Ascending aorta (tissue), 2 donors: ENCODE measurements around the gene S1PR3. TPM values are rescaled to one million over a fixed set of nuclear protein-coding genes. Genes with fewer than 3 reads are reported as not detected.
A peak's percentile ranks its signal among the peaks of the same experiment; 100 is the strongest.

ENCODE experiments used
- DNase-seq, 2 donors: peaks; one replicate each; pipeline ENCODE4 v3.0.0-alpha.2; 2019; ENCODE audit warnings: low spot score in 2 of 2
- H3K27ac ChIP-seq, 2 donors: fragments of 200-600 bp; sonication (generic); one replicate each; pipeline ENCODE4 v1.5.1; 2016 to 2017; ENCODE audit warnings: mild to moderate bottlenecking in 1 of 2
- H3K27me3 ChIP-seq: fragments of 200-600 bp; sonication (generic); one replicate; pipeline ENCODE4 v1.5.1; 2017
- H3K36me3 ChIP-seq, 2 donors: fragments of 200-600 bp; sonication (generic); one replicate each; pipeline ENCODE4 v1.5.1; 2016
- H3K4me1 ChIP-seq, 2 donors: fragments of 200-600 bp; sonication (generic); one replicate each; pipeline ENCODE4 v1.5.1; 2016 to 2017; ENCODE audit warnings: mild to moderate bottlenecking in 1 of 2
- H3K4me3 ChIP-seq, 2 donors: fragments of 200-600 bp; sonication (generic); one replicate each; pipeline ENCODE4 v1.5.1; 2016 to 2017; ENCODE audit warnings: mild to moderate bottlenecking in 1 of 2
- H3K9me3 ChIP-seq, 2 donors: fragments of 200-600 bp; sonication (generic); one replicate each; pipeline ENCODE4 v1.5.1; 2016
- CTCF ChIP-seq, 3 experiments: fragments of 200-600 bp in 2 of 3; fragments of 450-650 bp in 1 of 3; sonication (generic) in 2 of 3; IDR thresholded peaks; one replicate each; pipeline ENCODE4 v1.5.1; 2016 to 2019; ENCODE audit warnings: antibody characterized with exemption in 3 of 3, mild to moderate bottlenecking in 1 of 3, moderate library complexity in 1 of 3
- intact Hi-C: fragments of 100-400 bp; cut with DNase I; formaldehyde crosslinking; loops from one replicate; pipeline ENCODE4 v1.15.1; 2023
- total RNA-seq: library from RNA; depleted of rRNA; stranded (reverse); fragments of >200 nt; gene quantifications from one replicate; pipeline ENCODE4 v1.1.0, GENCODE V29; 2016

The S1PR3 gene
- total RNA-seq, 1 donor from 2014 or later = 59.3 TPM

DNA sequence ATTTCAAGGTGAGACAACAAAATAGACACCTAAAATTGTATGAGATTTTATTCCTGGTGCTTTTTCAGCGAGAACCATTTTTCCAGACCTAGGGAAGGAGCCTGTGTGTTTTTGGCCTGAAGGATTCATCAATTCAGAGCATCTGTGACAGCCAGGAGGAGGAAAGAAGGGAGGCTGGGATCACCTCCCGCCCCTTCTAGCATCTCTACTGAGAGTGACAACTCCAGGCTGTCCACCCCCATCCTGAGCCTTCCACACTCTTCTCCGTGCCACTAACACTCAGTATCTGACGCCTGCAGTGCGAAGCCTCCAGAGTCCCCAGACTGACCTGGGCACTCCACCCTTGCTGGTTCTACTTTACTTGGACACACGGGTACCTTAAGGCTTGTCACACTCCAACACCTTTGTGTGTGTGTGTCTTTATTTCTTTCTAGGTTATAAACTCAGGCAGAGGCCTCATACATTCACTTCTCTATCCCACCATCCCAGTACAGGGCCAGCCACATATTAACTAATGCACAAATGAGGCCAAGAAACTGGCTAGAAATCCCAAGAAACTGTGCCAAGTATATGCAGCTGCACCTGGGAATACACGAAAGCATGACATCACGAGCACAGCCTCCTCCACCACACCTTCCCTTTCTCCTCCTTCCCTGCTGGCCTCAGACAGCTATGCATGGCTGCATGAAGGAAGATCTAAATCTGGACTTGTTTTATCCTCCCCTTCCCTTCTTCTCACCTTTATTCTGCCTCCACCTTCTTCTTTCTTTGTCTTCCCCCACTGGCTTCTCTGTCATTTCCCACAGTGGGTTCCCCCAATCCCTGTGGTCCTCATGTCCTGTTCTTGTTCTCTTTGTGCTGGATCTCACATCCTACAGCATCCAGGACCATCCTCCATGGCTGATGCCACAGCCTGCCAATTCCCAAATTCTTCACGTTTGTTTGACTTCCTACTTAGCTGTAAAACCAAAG lies 16.0 kb downstream of the S1PR3 start:
- Histone ChIP-seq H3K36me3 (peaks cover 24 to 43% of the 10 kb centered on the region in 2 donors), H3K4me1 (no peaks in the 10 kb centered on the region), H3K4me3 (no peak overlapping the region), H3K9me3 (no peaks in the 10 kb centered on the region), H3K27ac (no peak overlapping the region), H3K27me3 (no peaks in the 10 kb centered on the region)
- intact Hi-C loops = no loop called here
- DNase-seq = peak in 1 of 2 donors; percentile 51
- no peak for TF ChIP-seq CTCF (IDR thresholded peaks at IDR 0.05)

GRCh38 chr9:89008055-89008743 lies 16.9 kb downstream of the S1PR3 start:
- TF ChIP-seq CTCF (IDR thresholded peaks at IDR 0.05) = no peak
- Histone ChIP-seq H3K27me3 (no peaks in the 10 kb centered on the region), H3K36me3 (peaks cover 15 to 34% of the 10 kb centered on the region in 2 donors), H3K9me3 (no peaks in the 10 kb centered on the region), H3K4me1 (no peaks in the 10 kb centered on the region), H3K27ac (no peak overlapping the region), H3K4me3 (no peak overlapping the region)
- intact Hi-C loops = no loop called here
- DNase-seq = peak in 1 of 2 donors; percentile 33

GRCh38 chr9:89008744-89009545 lies 17.7 kb downstream of the S1PR3 start:
- Histone ChIP-seq H3K4me3 (no peak overlapping the region), H3K27ac (no peak overlapping the region), H3K4me1 (no peaks in the 10 kb centered on the region), H3K36me3 (peaks cover 9 to 26% of the 10 kb centered on the region in 2 donors), H3K9me3 (no peaks in the 10 kb centered on the region), H3K27me3 (no peaks in the 10 kb centered on the region)
- TF ChIP-seq CTCF (IDR thresholded peaks at IDR 0.05) = peak in 1 of 3 experiments; percentile 5
- intact Hi-C loops = no loop called here
- peak in 1 of 2 donors; percentile 27 for DNase-seq

DNA sequence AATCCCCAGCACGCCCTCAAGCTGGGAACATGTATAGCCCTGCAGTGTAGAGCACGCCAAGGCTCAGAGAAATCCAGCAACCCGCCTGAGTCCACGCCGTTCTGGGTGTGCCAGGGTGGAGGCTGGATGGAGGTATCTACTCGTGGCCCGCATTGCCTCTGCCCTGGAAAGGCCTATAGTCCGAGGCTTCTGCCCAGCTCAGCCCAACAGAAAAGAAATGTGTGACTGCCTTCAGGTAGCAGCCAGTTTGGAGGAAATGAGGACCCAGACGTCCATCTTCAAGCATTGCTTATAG lies 18.2 kb downstream of the S1PR3 start:
- Histone ChIP-seq H3K4me3 (no peak overlapping the region), H3K27me3 (no peaks in the 10 kb centered on the region), H3K36me3 (peaks cover 7 to 21% of the 10 kb centered on the region in 2 donors), H3K27ac (no peak overlapping the region), H3K4me1 (no peaks in the 10 kb centered on the region), H3K9me3 (no peaks in the 10 kb centered on the region)
- DNase-seq = peak in 1 of 2 donors; percentile 57
- no peak for TF ChIP-seq CTCF (IDR thresholded peaks at IDR 0.05)
- intact Hi-C loops = no loop called here

GRCh38 chr9:89010056-89010455 lies 18.8 kb downstream of the S1PR3 start:
- intact Hi-C loops = no loop called here
- H3K9me3 ChIP-seq = no peaks in the 10 kb centered on the region
- peaks cover 5 to 15% of the 10 kb centered on the region in 2 donors for H3K36me3 ChIP-seq
- no peak overlapping the region for H3K4me3 ChIP-seq
- no peaks in the 10 kb centered on the region for H3K27me3 ChIP-seq
- peak in 1 of 2 donors; percentile 31 for DNase-seq
- H3K27ac ChIP-seq = no peak overlapping the region
- no peak for TF ChIP-seq CTCF (IDR thresholded peaks at IDR 0.05)
- no peaks in the 10 kb centered on the region for H3K4me1 ChIP-seq
